GM21381 (cell line): ENCODE data around the gene MTM1.

ENCODE experiments used
- ATAC-seq: cut with Tn5 transposase; IDR thresholded peaks from one replicate; pipeline ENCODE4 v1.9.1; 2021; ENCODE audit warnings: mild to moderate bottlenecking, moderate library complexity; ENCODE audit not compliant: unreplicated experiment

Gene MTM1

GRCh38 chrX:150701377-150701776 is 133.0 kb downstream of the MTM1 start:
- no peak for ATAC-seq

- ATAC-seq: no peak
Observed at GRCh38 chrX:150702966-150703694, 134.7 kb downstream of the MTM1 start.

GRCh38 chrX:150703695-150703974 is 135.2 kb downstream of the MTM1 start:
- ATAC-seq: no peak

GRCh38 chrX:150704030-150704613 is 135.7 kb downstream of the MTM1 start:
- ATAC-seq: no peak

GRCh38 chrX:150712619-150713018 is 144.2 kb downstream of the MTM1 start:
- ATAC-seq: no peak

- ATAC-seq: no peak
Observed at GRCh38 chrX:150715184-150715583, 146.8 kb downstream of the MTM1 start.

GRCh38 chrX:150719621-150720020 is 151.2 kb downstream of the MTM1 start:
- ATAC-seq: no peak
